NCI-H1694 (cell line): ENCODE results near the gene OGFR.

ENCODE experiments used
- DNase-seq: peaks from one replicate; lab custom pipeline; 2025; lab: John Stamatoyannopoulos, UW

The OGFR gene

DNA sequence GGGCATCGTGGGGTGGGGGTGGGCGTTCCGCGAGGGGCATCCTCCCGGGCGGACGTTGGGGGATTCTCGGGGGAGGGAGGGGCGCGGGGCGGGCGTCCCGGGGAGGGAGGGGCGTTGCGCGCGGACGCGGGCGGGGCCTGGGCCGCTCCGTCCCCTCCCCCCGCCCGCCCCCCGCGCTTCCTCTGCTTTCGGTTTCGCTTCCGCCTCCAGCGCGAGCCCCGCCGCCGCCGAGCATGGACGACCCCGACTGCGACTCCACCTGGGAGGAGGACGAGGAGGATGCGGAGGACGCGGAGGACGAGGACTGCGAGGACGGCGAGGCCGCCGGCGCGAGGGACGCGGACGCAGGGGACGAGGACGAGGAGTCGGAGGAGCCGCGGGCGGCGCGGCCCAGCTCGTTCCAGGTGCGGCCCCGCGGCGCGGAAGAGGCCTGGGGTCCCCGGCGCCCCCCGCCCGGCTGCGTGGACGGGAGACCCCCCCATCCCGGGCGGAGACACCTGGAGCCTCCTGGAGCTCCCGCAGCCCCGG lies at the start of gene OGFR:
Gene OGFR, plus strand, starts transcription at position 209 of the 528 bp plus-strand sequence. Its CDS starts 25 bp downstream, at position 234.
- peak; percentile 16 for DNase-seq

DNA sequence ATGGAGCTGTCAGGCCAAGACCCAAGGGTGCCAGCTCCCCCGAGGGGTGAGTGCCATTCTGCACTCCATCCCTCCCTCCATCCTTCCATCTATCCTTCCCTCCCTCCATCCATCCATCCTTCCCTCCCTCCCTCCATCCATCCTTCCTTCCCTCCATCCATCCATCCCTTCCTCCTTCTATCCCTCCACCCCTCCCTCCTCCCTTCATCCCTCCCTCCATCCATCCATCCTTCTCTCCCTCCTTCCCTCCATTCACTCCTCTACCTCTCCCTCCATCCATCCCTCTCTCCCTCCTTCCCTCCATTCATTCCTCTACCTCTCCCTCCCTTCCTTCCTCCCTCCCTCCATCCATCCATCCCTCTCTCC lies 49.7 kb upstream of the OGFR start:
- DNase-seq: no peak

- no peak for DNase-seq
Measured at GRCh38 chr20:62755817-62756724, 48.6 kb upstream of the OGFR start.

GRCh38 chr20:62758226-62758912 lies 46.3 kb upstream of the OGFR start:
- DNase-seq: no peak

DNA sequence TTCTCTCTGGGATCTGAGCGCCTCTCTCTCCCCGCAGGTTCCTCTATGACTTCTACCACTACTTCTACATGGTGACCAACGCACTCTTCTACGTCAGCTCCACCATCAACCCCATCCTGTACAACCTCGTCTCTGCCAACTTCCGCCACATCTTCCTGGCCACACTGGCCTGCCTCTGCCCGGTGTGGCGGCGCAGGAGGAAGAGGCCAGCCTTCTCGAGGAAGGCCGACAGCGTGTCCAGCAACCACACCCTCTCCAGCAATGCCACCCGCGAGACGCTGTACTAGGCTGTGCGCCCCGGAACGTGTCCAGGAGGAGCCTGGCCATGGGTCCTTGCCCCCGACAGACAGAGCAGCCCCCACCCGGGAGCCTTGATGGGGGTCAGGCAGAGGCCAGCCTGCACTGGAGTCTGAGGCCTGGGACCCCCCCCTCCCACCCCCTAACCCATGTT lies 44.6 kb upstream of the OGFR start:
- no peak for DNase-seq

DNA sequence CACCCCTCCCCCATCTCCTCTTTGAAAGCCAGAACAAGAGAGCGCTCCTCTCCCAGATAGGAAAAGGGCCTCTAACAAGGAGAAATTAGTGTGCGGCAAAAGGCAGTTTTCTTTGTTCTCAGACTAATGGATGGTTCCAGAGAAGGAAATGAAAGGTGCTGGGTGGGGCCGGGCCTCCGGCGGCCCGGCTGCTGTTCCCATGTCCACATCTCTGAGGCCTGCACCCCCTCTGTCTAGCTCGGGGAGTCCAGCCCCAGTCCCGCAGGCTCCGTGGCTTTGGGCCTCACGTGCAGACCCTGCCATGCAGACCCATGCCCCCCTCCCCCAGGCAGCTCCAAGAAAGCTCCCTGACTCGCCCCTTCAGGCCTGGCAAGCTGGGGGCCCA lies 44.2 kb upstream of the OGFR start:
- DNase-seq: no peak

DNA sequence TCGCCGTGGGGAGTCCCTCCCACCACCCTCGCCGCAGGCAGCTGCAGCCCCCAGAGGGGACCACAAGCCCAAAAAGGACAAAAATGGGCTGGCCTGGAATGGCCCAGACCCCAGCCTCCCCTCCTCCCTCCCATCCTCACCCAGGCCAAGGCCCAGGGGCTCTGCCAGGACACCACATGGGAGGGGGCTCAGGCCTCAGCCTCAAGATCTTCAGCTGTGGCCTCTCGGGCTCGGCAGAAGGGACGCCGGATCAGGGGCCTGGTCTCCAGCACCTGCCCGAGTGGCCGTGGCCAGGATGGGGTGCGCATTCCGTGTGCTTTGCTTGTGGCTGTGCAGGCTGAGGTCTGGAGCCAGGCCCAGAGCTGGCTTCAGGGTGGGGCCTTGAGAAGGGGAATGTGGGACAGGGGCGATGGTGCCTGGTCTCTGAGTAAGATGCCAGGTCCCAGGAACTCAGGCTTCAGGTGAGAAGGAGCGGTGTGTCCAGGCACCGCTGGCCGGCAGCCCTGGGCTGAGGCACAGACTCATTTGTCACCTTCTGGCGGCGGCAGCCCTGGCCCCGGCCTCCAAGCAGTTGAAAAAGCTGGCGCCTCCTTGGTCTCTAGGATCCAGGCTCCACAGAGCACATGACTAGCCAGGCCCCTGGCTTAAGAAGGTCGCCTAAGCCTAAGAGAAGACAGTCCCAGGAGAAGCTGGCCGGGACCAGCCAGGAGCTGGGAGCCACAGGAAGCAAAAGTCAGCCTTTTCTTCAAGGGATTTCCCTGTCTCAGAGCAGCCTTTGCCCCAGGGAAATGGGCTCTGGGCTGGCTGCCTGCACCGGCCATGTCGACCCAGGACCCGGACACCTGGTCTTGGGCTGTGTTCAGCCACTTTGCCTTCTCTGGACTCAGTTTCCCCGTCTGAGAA lies 43.5 kb upstream of the OGFR start:
- no peak for DNase-seq

GRCh38 chr20:62761759-62762131 lies 42.9 kb upstream of the OGFR start:
- DNase-seq: no peak

- DNase-seq: no peak
Measured at GRCh38 chr20:62762376-62762775, 42.3 kb upstream of the OGFR start.

- no peak for DNase-seq
Measured at GRCh38 chr20:62762801-62763368, 41.8 kb upstream of the OGFR start.

- no peak for DNase-seq
Measured at GRCh38 chr20:62763404-62763803, 41.2 kb upstream of the OGFR start.

DNA sequence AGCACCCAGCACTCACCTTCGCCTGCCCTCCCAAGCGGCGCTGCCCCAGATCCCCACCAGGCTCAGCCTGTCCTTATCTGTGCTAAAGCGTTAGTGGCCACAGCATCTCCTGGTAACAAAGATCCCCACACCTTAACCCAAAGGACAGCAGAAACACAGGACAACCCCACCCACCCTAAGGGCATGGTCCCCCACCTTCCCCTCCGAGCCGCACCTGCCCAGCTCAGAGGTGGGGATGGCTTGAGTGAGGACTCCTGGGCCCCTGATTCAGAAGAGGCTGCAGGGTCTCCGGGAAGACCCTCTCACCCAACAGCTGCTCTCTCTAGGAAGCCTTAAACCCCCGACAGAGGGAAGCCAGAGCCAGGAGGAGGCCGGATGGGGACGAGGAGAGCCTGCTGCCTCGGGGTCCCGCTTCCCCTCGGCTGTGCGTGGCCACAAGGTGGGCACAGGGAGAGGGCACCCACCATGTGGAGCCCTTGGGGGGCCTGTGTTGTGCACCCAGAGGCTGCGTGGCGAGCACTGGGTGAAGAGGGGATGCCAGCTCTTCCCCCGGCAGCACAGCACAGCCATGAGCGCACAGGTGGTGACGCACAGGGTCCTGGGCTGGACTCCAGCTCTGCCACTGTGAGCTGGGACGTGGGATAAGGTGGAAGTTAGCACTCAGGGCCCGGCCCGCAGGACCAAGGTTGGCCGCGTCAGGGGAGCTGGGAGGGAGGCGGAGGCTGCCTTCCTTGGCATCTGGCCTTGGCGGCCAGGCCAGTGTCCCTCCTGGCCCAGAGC lies 40.3 kb upstream of the OGFR start:
- DNase-seq: no peak

- no peak for DNase-seq
Measured at GRCh38 chr20:62765021-62765420, 39.6 kb upstream of the OGFR start.

- no peak for DNase-seq
Measured at GRCh38 chr20:62765432-62766070, 39.1 kb upstream of the OGFR start.

GRCh38 chr20:62766071-62766450 lies 38.6 kb upstream of the OGFR start:
- no peak for DNase-seq

- DNase-seq: no peak
Measured at GRCh38 chr20:62766716-62767115, 37.9 kb upstream of the OGFR start.

DNA sequence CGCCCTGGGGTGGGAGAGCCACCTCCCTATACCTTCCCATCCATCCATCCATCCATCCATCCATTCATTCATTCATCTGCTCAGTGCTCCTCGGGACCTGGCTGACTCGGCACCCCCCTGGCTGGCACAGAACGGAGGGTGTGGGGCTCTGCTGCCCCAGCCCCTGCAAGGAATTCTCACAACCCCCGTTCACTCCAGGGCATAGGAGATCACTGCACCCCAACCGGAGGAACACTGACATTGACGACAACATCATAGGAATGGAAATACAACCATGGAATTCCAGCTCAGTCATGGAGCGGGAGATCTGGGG lies 36.4 kb upstream of the OGFR start:
- no peak for DNase-seq

GRCh38 chr20:62768551-62769287 lies 35.9 kb upstream of the OGFR start:
- peak; percentile 12 for DNase-seq

DNA sequence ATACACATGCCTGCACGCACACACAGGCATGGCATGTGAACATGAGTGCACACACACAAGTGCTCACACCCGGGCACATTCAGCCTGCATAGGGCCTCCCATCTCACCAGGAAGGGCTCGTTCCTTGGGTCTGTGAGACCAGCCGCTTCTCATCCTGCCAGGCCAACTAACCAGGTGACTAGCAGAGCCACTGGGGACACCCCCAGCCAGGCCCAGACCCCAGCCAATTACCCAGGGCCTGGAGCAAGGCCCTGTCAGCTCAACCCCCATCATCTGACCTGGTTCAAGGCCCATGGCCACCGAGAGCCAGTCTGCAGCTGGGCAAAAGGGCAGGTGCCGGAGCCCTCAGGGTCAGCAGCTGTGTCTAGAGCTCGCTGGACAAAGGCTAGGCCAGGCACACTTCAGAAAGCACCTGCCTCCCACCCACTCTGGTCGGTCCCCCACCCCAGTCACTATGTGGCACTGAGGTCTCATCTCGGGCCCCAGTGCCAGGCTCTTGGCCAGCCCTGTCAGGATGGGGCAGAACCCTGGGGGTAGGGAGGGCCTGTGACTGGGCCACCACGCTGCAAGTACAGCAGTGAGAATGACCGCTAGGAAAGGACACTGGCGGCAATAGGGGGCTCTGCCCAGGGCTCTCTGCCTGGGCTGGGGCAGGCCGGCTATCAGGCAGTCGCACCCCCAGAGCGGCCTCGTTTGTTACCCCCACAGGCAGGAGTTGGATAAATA lies 35.1 kb upstream of the OGFR start:
- no peak for DNase-seq
